GM18868 (cell line): Measurements from ENCODE around the gene COMT.

ENCODE experiments used
- ATAC-seq: cut with Tn5 transposase; IDR thresholded peaks from one replicate; pipeline ENCODE4 v1.9.1; 2021; ENCODE audit warnings: mild to moderate bottlenecking, moderate library complexity; ENCODE audit not compliant: unreplicated experiment

Gene COMT

DNA sequence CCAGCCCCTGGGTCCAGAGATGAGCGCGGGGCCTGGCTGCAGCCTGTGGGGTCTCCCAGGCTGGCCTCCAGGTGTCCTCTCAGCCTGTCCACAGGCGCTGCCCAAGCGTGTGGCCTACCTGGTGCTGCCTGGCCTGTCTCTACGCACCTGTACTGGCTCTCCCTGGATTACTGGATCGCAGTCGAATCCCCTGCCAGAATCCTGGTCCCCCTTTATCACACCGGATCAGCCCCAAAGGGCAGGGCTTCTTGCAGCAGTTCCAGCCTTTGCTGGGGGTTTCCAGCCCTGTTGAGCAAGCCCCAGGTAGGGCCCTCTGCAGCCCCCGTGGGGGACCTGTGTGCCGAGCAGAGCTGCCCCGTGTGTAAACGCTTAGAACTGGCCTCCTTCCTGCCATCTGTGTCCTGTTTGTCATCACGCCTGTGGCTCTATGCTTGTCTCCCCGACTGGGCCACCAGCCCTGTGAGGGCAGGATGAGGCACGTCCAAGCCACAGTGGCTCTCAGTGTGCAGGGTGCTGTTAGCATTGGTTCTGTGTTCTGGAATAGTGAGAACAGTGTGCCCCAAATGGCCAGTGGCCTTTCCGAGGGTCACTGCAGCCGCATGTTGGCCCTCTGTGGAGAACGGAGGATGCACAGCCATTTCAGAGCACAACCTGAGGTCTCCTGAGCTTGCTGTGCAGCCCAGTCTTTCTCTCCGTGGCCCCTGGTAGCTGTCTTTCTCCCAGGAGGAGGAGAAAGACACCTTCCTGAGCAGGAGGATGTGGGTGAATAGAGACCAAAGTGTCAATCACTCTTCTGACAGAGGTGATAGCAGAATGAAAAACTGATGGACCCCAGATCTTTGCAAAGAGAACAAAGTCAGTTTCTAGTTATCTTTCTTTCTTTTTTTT lies 13.9 kb downstream of the COMT start:
- ATAC-seq = no peak

DNA sequence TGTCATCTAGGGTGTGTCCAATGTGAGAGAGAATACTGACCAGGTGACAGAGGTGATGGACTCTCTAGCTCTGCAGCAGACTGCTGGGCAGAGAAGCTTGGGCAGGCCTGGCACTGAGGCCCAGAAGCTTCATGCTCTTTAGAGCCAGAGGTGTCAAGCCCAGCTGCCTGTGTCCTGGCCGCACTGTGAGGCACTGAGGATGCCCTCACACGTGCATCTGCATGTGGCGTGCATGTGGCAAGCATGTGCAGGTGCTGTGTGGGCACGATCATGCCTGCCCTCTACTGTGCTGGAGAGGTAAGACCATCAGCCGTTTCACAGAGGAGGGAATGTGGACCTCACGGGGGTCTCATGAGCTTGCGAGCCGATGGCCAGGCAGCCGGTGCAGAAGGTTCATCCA lies 15.9 kb downstream of the COMT start:
- no peak for ATAC-seq

DNA sequence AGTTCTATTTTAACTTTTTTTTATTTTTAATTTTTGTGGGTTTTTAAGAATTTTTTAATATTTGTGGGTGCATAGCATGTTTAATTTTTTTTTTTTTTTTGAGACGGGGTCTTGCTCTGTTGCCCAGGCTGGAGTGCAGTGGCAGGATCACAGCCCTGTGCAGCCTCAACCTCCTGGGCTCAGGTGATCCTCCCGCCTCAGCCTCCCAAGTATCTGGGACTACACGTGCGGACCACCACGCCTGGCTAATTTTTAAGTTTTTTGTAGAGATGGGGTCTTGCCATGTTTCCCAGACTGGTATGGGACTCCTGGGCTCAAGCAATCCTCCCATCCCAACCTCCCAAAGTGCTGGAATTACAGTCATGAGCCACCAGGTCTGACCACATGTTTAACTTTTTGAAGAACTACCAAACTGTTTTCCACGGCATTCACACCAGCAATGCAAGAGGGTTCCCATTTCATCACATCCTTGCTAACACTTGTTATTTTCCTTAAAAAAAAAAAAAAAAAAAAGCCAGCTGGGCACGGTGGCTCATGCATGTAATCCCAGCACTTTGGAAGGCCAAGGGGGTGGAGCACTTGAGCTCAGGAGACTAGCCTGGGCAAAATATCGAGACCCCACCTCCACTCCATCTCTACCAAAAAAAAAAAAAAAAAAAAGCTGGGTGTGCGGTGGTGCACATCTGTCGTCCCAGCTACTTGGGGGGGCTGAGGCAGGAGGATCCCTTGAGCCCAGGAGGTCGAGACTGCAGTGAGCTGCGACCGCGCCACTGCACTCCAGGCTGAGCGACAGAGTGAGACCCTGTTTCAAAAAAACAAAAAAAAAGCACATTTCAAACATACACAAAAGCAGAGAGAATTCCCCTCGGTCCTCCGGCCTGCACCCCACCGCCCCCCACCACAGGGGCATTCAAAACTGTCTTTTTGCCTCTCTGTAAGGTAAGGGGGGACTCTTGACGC lies 16.8 kb downstream of the COMT start:
- ATAC-seq = no peak

DNA sequence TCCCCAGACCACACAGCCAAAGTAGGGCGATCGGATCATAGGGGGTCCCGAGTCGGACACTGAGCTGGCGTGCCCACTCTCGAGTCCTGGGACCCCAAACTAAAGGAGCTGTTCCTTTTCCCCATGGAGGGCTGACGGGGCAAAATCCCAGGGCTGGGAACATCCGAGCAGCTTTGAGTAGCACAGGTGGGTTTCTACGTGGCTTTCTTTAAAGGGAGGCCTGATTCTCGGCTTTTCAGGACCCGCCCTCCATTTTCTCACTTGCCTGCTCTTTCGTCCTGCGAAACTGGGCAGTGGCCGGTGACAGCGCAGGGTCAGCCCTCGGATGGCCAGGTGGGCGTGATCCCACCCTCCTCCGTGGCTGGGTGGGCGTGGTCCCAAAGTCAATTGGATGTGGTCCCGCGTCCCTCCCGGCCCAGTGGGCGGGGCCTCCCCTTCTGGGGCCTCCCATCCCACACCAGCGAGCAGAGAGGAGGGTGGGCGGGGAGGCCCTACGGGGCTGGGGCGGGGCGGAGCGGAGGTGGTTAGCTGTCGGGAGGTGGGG lies 17.5 kb downstream of the COMT start:
- ATAC-seq = no peak

DNA sequence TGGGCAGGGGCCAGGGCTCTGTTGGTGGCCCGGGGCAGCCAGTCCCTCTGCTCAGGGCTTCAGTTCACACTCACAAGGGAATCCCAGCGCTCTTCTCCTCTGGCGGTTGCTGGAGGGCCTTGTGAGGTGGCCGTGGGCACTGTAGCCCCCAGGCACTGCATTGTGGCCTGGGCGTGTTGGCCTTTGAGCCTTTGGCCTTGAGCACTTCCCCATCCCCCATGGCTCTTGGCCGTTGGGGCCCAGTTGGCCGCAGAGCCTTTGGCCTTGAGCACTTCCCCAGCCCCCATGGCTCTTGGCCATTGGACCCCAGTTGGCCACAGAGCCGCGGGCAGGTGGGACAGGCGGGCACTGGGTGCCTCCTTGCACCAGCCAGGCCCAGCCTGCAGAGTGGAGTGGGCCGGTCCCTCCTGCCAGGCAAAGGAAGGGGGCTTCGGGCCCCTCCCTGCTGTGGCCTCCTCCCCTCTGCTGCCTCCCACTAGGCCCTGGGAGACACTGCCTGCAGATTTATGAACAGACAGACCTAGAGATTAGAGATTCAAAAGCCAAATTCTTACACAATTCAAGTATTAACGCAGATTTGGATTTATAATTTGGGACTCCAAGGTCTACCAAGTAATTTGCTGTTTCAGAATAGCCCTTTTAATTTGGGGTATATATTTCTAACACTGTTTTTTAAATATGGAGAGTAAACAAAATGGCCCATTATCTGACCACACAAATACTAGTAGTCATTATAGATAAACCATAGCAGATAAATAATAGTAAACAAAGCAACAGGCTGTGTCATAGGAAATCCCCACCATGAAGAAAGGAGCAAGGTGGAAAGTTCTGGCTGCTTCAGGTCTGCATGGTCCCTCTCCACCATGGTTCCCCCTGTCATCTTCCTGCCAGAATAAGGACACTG lies 18.3 kb downstream of the COMT start:
- ATAC-seq = no peak

DNA sequence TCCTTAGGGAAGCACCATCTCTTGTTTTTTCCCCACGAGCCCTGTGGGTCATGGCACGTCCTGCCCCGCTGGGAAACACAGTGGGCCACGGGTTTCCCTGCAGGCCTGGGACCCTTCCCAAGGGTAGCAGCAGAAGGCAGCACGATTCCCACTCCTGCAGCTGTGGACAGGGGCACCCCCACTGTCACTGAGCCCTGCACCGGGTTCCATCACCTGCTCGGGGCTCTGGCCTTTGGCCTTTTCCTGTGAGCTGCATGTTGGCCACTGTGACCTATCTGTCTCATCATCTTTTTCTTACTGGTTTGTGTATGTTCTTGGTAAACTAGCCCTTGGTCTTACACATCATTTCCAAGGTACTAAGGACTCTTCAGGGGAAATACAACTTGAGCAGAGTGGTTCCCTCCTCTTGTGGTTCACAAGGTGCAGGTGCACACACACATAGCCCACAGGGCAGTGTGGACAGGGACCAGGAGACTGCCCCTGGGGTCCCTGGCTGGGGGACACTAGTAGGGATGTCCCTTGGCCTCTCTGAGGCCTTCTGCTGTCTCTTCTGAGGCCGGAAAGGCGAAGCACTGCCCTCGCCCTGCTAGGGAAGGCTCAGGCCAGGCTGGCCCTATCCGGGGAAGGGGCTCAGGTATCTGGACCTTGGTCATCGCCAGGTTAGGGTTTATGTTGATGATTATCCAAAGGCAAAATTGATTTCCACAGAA lies 19.1 kb downstream of the COMT start:
- no peak for ATAC-seq

DNA sequence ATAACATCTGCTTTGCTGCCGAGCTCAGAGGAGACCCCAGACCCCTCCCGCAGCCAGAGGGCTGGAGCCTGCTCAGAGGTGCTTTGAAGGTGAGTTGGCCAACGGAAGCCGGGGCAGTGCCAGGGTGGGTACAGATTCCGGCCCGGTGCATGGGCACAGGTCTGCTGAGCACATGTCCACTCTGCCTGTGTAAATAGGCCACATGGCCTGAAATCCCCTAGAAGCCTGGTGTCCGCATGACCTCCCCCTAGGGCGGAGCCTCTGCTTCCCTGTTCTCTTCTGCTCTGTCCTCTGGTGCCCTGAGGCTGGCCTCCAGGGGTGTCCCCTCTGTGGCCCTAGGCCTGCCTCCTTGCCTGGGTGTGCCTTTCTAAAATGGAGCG lies 19.6 kb downstream of the COMT start:
- ATAC-seq = no peak

DNA sequence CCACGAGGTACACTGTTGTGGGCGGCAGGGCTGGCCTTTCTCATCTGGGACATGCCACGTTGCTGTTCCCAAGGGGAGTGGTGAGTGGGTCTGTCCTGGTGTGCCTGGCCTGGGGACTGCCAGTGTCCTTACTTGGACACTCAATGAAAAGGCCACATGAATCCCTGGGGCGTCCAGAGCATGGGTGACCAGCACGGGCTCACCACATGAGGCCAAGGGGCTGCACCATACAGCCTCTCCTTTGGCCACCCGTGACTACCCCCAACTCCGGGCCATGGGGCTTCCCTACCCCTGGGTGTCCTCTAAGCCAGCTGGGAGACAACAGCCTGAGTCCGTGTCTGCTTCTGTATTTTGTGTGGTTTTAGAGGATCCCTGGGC lies 20.3 kb downstream of the COMT start:
- ATAC-seq = no peak

DNA sequence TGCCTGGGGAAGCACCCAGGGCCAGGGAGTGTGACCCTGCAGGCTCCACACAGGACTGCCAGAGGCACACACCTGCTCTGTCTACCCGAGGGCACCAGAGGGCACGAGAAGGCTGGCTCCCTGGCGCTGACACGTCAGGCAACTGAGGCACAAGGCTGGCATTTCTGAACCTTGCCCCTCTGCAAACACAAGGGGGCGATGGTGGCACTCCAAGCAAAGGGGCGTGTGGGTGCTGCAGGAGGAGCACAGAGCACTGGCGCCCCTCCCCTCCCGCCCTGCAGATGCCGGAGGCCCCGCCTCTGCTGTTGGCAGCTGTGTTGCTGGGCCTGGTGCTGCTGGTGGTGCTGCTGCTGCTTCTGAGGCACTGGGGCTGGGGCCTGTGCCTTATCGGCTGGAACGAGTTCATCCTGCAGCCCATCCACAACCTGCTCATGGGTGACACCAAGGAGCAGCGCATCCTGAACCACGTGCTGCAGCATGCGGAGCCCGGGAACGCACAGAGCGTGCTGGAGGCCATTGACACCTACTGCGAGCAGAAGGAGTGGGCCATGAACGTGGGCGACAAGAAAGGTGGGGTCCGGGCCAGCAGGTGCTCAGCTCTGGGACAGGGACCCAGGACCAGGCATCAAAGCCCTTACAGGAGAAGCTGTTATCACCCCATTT lies 20.8 kb downstream of the COMT start:
- no peak for ATAC-seq

DNA sequence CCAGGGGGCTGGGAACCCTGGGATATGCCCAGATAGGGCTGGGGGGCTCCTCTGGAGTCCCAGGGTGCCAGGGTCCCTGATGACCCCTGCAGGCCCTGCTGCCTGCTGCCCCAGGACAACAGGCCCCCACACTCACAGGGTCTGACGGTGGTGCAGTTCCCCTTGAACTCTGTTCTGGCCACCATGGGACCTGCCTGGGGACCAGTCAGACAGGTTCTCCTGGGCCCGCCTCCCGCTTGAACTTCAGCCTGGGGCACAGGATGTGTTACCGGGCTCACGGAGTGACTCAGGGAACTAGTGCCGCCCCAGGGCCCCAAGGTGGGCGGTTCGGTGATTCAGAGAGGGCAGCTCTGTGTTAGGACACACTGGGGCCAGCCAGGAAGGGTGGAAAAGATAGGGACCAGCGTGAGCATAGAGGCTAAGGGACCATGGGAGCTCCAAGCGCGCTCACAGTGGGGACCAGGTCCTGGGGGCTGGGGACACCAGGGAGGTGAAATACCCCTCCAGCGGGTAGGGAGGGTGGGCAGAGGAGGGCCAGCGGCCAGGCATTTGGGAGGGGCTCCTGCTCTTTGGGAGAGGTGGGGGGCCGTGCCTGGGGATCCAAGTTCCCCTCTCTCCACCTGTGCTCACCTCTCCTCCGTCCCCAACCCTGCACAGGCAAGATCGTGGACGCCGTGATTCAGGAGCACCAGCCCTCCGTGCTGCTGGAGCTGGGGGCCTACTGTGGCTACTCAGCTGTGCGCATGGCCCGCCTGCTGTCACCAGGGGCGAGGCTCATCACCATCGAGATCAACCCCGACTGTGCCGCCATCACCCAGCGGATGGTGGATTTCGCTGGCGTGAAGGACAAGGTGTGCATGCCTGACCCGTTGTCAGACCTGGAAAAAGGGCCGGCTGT lies 21.6 kb downstream of the COMT start:
- no peak for ATAC-seq

DNA sequence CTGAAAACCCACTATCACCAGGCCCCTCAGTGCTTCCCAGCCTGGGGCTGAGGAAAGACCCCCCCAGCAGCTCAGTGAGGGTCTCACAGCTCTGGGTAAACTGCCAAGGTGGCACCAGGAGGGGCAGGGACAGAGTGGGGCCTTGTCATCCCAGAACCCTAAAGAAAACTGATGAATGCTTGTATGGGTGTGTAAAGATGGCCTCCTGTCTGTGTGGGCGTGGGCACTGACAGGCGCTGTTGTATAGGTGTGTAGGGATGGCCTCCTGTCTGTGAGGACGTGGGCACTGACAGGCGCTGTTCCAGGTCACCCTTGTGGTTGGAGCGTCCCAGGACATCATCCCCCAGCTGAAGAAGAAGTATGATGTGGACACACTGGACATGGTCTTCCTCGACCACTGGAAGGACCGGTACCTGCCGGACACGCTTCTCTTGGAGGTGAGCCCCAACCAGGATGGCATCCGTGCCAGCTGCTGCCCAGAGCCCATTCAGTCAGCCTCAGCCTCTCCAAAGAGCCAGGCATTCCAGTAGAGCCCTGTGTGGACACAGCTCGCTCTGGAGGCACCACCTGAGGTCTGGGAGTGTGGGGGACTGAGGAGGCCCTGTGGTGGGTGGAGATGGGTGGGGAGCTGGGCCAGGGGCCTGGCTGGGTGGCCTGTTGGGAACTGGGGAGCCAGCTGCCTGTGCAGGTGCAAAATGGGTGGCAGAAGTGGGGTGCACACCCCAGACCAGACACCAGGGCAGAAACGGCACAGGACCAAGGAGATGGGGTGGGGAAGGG lies 22.5 kb downstream of the COMT start:
- ATAC-seq = no peak

DNA sequence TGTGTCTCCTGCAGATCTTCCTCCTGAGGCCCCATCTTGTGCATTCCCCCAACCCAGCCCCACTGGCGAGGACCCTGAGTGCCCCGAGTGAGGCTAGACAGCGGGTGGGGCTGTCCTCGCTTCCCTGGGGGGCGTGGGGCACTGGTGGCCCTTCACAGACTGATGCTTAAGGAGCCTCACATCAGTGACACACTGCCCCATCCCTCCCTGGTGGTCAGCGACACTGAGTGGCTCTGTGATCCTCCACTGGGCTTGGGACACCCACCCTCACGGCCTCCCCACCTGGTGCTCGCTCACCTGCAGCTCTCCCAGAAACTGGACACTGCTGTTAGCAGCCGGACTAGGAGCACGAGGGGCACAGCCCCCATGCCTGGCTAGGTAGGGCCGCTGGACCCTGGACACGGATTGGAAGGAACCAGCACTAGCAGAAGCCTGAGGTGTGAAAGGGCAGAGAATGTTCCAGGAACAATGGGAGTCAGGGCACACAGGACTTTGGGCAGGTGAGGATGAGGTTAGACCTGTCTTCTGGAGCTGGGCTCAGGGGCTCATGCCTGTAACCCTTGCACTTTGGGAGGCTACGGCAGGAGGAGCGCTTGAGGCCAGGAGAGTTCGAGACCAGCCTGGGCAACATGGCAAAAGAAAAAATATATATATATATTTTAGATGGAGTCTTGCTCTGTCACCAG lies 23.3 kb downstream of the COMT start:
- ATAC-seq = no peak

DNA sequence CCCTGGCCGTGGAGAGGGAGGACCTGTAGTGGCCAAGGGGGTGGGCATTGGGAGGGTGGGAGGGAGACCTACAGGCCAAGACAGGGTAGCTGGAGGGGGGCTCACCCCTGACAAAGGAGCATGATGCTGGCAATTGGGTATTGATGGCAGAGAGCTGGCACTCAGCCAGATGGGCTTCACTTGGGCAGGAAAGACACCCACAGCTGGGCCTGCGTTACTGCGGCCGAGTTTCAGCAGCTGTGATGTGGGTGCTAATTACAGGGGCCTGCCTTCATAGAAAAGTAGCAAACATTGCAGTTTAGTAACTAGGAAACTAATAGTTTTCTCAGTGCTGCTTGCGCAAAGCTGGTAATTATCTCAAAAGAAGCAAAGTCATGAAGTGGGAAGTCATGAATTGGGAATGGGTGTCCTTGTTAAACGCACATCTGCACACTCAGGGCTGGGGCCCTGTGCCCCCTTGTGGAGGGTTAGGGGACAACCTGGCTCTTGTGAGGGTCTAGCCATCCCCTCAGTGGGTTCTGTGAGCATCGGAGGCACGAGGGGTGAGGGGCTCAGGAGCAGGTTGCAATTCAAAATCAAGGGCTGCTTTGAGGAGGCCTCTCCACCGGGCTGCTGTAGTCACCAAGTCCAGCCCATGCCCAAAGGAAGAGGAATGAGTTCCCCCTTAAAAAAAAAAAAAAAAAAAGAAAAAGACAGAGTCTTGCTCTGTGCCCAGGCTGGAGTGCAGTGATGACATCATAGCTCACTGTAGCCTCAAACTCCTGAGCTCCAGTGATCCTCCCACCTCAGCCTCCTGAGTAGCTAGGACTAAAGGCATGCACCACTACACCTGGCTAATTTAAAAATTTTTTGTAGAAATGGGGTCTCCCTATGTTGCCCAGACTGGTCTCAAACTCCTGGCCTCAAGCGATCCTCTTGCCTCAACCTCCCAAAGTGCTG lies 24.5 kb downstream of the COMT start:
- no peak for ATAC-seq

DNA sequence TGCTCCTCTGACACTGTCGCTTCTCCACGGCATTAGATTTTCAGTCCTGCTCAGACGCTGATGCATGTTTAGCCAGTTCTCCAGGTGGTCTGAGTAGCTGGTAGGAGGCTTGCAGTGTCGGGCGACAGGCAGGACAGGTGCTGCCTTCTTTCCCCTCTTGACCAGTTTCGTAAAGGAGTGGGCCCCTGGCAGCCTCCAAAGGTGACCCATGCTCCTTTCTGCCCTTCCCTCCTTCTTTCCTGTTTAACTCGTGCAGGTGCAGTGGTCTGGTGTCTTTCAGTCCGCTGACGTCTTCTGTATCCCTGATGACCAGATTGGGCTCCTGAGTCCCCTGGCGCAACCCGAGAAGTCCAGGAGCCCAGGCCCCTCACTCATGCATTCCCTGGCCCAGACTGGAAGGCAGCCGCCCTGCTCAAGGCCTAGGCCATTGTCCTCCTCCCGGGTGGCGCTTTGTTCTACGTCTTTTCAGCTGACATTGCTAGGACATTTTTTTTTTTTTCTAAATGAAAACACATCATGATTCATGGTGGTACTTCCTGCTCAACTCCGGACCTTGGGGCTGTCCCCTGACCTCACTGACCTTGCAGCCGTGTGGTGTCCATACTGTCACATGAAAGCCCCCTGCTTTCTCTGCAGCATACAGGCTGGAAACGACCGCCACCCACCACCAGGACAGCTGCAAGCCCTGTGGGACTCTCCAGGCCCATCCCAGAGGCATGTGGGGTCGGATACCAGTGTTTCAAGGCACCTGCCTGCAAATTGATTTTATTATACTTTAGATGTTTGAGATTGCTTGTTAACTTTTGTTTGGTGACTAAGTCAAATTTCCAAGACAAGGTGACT lies 25.6 kb downstream of the COMT start:
- ATAC-seq = no peak

DNA sequence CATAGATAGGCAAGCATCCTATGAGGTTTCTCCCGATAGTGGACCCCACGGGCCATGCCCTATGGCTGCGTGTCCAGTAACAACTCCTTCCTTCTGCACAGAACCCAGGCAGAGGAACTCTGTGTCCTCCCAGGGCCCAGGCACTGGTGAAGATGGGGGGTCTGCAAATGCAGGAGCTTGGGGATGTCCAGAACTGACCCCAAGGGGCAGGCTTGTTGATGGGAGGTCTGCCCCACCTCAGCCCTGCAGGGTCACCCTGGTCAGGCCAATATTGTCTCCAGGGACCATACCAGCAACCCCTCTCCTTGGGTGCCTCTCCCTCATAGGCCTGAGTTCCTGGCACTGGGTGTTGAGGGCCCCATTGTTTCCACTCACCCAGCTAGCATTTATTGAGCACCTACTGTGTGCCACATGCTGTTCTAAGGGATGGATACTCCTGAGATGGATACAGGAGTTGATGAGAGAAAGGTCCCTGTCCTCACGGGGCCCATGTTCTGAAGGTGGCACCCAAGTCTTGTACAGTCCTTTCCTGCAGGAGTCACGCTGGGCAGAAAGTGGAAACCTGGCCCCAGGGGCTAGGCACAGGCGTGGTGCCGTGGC lies 26.4 kb downstream of the COMT start:
- ATAC-seq = no peak
